Effector CD8-positive, alpha-beta T cell (primary cell): Measurements from ENCODE around the gene PTPRR.

ENCODE experiments used
- DNase-seq: peaks from one replicate; lab custom pipeline; 2025; lab: John Stamatoyannopoulos, UW

The PTPRR gene

GRCh38 chr12:70918321-70918720 lies 2.2 kb downstream of the PTPRR start:
- no peak for DNase-seq

GRCh38 chr12:70910666-70911065 lies 9.9 kb downstream of the PTPRR start:
- no peak for DNase-seq

- DNase-seq: no peak
Measured at GRCh38 chr12:70908978-70909377, 11.6 kb downstream of the PTPRR start.

- no peak for DNase-seq
Measured at GRCh38 chr12:70907412-70907811, 13.1 kb downstream of the PTPRR start.

GRCh38 chr12:70895956-70896355 lies 24.6 kb downstream of the PTPRR start:
- no peak for DNase-seq

GRCh38 chr12:70892593-70892992 lies 27.9 kb downstream of the PTPRR start:
- DNase-seq: no peak

- DNase-seq: no peak
Measured at GRCh38 chr12:70890895-70891832, 29.4 kb downstream of the PTPRR start.

GRCh38 chr12:70885956-70886355 lies 34.6 kb downstream of the PTPRR start:
- no peak for DNase-seq

- no peak for DNase-seq
Measured at GRCh38 chr12:70883855-70884254, 36.7 kb downstream of the PTPRR start.

GRCh38 chr12:70880744-70881143 lies 39.8 kb downstream of the PTPRR start:
- DNase-seq: no peak

GRCh38 chr12:70876952-70877351 lies 43.6 kb downstream of the PTPRR start:
- no peak for DNase-seq

GRCh38 chr12:70875628-70876027 lies 44.9 kb downstream of the PTPRR start:
- DNase-seq: no peak

GRCh38 chr12:70854881-70855568 lies 65.5 kb downstream of the PTPRR start:
- no peak for DNase-seq

- no peak for DNase-seq
Measured at GRCh38 chr12:70854138-70854537, 66.4 kb downstream of the PTPRR start.

GRCh38 chr12:70853326-70853725 lies 67.2 kb downstream of the PTPRR start:
- DNase-seq: no peak

GRCh38 chr12:70852416-70853150 lies 68.0 kb downstream of the PTPRR start:
- no peak for DNase-seq

GRCh38 chr12:70849265-70849960 lies 71.1 kb downstream of the PTPRR start:
- DNase-seq: no peak

- DNase-seq: no peak
Measured at GRCh38 chr12:70847871-70848270, 72.7 kb downstream of the PTPRR start.

GRCh38 chr12:70845268-70845667 lies 75.3 kb downstream of the PTPRR start:
- DNase-seq: no peak

- no peak for DNase-seq
Measured at GRCh38 chr12:70843363-70843762, 77.2 kb downstream of the PTPRR start.

GRCh38 chr12:70842942-70843341 lies 77.6 kb downstream of the PTPRR start:
- DNase-seq: no peak

- no peak for DNase-seq
Measured at GRCh38 chr12:70842136-70842535, 78.4 kb downstream of the PTPRR start.
